GM15510 (cell line): ENCODE data around the gene SDK2.

ENCODE experiments used
- POLR2A ChIP-seq: IDR thresholded peaks from 3 replicates; pipeline ENCODE4 v1.6.1; 2011; ENCODE audit warnings: borderline replicate concordance; ENCODE audit not compliant: insufficient read length; ENCODE audit errors: extremely low read depth

Gene SDK2

DNA sequence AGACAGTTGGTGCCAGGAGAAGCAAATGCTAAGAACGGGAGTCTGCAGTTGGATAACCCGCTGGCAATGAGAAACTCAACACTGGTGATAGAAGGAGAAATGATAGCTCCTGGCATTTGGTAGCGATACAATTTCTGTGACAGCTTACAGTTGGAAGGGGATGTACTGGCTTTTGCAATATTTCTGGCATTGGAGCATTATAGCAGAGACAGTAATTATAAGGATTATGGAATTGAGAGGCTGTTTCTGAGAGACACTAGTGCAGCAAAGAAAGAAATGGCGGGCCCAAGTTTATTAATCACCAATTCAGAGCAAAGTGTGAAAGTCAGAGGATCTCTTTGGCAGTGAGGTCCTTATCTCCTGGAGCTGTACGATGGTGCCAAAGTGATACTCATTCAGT, 16.1 kb upstream of the SDK2 start:
- no peak for TF ChIP-seq POLR2A

DNA sequence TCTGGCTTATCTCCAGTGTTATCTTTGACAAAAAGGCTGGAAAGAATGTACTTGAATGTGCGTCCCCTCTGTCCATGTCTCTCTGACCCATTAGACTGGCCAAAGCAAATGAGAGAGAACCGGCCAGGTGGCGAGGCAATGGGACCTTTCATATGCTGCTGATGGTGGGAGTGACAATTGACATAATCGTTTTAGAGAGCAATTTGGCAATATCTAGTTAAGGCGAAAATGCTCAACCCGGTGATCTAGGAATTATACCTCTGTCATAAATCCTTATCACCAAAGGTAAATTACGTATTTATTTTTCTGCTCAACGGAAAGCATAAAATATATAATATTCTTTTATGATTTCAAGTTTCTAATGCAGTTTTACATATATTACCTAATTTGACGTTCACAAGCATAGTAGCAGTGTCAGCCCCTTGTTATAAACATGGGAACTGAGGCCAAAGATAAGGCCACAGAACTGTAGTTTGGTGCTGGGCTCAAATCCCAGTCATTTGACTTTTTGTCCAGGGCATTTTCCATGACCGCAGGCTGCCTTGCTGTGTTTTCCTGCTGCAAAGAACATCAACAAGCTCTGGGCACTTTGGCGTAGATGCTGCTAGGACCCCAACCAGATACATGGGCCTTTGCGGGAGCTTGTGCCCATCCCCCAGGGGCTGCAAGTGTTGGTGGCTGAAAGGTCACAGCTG, 14.7 kb upstream of the SDK2 start:
- TF ChIP-seq POLR2A, result no peak

DNA sequence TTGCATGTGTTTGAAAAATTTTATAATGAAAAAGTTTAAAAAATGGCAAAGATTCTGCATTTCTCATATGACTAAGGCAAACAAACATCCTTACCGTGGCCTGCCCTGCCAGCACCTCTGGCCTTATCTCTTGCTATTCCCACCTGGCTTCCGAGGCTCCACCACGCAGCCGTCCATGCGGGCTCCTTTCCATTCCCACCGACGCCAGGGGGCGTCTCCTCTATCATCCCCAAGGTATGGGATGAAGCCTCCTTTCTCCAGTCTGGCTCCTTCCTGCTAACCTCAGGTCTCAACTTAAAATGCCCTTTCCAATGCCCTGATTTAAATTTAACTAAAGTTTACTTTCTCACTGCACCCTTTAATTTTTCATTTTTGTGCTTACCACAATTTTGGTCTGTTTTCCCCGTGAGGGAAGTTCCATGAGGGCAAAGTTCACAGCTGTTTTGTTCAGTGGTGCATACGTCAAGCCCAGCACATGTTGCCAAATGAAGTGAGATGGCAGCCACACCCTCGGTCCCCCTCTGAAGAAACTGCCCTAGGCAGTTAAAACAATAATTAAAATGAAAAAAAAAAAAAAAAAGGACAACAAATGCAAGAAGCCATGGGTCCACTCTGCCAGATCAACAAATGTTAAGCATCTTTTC, 13.3 kb upstream of the SDK2 start:
- no peak for TF ChIP-seq POLR2A

DNA sequence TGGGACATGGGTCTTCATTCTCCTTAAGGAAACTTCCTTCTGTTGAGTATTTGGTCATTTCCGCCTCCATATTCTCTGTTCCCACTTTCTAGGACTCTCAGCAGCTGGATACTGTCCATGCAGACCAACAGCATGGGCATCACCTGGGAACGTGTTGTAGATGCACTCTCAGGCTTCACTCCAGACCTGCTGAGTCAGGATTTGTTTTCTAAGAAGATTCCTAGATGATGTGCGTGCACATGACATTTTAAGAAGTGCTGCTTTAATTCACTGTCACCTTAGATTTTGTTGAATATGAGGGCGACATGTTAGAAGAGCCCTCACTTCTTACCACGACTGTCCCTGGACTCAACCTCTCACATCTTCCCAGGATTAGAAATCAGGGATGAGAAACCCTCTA, 10.0 kb upstream of the SDK2 start:
- TF ChIP-seq POLR2A, result no peak

DNA sequence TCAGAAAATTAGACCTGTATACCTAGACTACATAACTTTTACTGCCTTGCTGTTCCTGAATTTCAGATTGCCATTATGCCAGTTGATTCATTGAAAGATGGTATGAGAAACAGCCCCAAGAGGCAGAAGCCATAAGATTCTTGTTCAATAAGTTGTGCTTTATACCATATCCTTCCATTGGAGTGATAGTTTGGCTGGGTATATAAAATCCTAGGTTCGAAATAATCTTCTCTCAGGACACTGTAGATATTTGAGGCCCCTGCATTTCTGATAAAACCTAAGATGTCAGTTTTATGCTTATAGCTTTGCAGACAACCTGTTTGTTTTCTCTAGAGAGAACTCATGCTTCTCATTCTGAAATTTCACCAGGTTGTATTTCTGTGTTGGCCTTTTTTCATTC, 9.6 kb upstream of the SDK2 start:
- TF ChIP-seq POLR2A, result no peak

DNA sequence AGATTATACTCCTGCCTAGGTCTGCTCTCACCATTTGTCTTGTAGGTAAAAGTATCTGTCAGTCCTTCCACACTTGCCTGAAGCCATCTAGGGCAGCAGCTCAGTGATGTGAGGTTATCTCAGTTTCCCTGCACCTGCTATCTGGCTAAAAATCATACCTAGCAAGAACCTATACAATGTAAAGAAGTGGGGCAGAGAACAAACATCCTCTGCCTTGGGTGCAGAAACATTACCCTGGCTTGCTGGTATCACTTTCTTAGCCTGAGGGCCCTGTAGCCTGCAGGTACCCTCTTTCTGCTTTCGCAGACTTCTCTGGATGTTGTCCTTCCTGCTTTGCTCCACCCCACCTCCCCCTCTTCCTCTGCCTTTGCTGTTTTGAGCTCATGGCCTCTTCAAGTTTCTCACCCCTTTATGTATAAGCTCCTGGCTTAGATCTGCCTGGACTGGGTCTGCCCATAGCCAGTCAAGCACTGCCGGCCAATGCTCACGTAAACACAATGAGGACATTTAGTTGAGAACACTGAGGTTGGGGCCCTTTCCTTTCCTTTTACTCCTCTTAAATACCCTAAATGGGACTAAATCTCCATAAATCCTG, 8.7 kb upstream of the SDK2 start:
- TF ChIP-seq POLR2A, result no peak

DNA sequence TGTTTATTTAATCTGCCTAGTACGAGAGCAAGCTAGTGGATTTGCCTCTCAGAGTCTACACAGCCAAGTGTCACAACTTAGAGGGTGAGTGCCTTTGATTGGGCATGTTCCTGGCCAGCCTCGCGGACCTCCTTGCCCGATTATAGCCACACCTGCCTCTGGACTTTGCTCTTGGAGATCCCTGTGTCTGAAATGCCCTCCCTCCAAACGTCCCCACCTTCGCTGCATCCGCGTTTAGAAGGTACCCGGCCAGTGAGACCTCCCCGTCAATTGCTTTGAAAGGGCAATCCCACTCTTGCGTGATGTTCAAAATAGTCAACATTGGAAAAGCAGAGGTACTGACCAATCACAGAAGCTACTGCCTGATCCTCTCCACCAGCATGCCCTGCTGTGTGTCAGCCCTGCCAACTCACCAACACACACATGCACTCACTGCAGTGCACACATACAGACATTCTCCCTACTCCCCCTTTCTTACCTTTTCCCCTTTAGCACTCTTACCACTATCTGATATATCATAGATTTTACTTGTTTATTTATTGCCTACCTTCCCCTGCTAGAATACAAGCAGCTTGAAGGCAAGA, 6.5 kb upstream of the SDK2 start:
- TF ChIP-seq POLR2A, result no peak

DNA sequence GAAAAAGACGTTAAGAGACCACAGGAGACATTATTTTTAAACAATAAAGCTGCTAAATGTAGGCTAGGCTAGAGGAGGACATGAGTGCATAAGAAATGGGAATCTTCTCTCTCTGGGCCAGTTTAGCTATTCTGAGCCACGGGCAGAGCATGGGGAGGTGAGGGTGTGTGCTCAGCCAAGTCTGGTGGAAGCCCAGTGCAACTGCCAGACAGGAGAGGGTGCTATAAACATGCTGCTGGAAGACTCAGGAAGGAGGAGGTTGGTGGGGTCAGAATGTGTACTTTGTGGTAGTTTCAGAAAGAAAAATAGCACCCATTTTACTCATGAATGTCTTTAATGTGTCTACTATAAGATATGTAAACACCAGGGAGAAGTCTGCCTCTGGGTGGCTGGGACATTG, 5.9 kb upstream of the SDK2 start:
- TF ChIP-seq POLR2A, result no peak

DNA sequence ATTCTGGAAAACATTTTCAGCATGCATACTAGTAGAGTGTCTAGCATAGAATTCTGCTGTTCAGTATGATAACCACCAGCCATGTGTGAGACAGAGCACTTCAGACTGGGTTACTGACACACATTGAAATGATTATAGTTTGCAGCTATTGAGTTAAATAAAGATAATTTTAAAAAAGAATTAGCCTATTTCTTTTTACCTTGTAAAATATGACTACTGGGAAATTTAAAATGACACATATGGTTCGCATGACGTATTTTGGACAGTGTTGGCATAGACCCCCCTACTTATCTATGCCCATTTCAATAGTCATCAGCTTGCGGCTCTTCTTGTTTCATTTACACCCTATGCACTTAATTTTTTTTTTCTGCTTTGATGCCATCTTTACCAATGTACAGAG, 4.7 kb upstream of the SDK2 start:
- no peak for TF ChIP-seq POLR2A

DNA sequence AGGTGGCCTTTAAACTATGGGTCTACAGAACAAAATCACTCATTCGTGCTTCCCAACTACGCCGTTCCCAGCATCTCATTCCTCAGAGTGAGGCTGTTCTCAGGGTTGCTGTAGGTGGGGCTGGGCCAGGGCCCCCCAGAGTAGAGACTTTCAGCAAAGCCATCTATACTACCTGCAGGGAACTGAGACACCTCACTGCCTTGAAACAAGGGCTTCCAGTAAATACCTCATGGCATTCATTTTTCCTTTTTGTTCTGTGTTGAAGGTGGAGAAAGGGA, 4.2 kb upstream of the SDK2 start:
- no peak for TF ChIP-seq POLR2A

DNA sequence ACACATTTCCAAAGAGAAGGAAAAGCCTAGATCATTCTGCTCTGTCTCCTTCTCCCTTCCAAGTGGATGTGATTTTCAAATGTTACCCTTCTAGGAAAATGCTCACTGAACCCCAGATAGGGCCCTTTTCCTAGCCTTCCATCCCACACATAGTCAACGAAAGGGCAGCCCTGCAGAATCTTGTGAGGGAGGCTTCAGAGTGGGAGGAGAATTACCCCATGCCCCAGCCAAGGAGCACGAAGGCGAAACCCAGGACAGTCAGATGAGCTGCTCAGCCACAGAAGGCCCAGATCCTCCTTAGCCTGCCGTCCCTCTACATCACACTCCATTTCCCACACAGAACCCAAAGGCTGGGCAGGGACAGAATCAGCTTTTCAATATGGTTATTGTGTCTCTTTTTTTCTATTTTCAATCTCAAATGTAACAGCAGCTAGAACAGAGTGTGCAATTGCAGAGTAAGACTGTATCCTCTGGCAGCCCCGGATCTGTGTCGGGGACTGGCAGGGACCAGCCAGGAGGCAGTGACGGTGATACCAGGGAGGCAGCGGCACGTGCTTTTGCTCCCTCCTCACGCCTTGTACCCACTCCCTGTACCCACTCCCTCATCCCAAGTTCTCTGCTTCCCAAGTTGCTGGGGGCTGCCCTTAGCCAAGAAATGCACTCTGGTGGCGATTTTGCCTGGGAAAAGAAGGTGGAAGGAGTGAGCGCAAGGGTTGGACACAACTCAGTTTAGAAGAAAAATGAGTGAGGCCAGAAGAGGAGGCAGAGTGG, 3.7 kb upstream of the SDK2 start:
- no peak for TF ChIP-seq POLR2A

DNA sequence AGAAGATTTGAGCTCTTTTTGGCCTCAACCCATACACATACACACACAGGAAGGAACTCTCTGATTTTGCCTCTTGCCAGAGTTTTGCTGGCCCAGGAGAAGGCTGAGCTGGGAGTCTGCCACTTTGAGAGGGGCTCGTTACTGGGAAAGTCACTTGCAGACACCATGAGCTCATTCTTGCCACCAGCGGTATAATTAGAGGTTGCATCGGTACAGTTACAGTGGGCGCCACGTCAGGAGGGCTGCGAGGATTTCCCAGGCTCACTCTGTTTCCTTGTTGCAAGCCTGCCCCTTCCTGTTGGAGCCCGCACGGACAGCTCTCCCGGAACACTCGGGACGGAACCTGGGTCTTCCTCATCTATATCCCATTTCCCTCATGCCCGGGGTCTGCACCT, 3.1 kb upstream of the SDK2 start:
- no peak for TF ChIP-seq POLR2A

DNA sequence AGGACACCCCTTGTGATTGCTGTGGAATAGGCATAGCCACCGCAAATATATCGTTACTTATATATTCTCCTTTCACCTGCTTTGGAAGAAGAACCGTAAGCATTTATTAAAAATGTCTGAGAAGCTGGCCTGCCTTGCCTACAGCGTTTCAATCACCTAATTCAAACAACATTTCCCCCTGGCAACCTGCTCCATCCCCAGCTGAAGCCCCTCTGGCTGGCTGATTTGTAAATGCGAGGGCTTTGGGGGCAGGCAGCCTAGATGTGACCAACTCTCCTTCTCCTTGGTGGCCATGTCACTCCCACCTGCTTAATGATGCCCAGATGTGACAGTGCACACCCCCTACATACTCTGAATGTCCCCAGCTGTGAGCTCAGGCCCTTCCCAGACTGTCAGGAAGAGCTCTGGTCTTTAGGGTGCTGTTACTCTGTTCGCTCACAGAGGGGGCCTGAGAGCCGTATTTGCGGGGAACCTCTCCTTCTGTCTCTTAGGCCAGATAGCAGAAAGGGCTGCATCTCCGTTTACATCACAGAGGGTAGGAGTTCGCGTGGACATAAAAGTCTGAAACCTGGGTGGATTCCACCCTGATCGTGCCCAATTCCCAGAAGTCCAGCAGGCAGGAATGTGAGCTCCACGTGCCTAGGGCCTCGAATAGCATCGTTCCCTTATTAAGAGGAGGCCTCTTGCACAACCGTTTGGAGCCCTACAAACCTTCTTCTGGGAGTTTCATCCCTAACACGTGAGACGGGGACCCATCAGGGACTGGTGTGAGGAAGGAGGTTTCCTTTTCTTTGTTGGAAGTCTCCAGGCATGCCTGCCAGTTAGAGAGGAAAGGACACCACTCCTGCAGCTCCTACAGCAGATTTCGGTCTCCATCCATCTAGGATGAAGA, 2.4 kb upstream of the SDK2 start:
- no peak for TF ChIP-seq POLR2A

DNA sequence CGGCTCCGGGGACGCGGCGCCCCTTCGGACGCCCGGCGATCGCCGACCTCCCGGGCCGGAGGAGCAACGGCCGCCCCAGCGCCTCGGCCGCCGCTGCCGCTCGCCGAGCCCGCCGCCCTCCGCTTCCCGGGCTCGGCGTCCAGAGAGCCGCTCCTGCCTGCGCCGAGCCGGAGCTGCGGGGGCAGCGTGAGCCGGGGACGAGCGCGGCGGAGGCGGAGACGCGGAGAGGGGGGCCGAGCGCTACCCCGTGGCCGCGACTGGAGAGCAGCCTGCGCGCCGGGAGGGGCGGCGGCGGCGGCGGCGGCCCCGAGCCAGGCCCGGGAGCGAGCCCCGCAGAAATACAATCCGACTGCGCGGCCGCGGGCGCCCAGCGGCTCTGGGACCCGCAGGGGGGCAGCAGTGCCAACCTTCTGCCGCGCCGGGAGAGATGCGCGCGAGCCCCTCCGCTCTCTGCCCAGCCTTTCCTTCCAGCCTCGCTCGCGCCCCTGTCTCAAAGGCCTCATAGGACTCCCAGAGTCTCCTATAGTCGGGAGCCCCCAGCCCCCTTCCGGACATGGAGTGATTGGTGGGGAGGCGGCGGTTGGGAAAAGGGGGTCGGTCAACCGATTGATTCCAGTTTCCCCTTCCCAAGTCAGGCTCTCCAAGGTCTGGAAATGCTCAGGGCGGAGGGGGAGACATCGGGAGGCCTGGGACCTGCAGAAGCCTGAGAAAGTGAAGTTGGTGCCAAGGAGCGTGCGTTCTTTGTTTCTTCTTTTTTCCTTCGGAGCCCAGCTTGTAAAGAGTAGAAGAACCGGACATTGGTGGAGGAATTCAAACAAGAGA, 1.0 kb upstream of the SDK2 start:
- no peak for TF ChIP-seq POLR2A

DNA sequence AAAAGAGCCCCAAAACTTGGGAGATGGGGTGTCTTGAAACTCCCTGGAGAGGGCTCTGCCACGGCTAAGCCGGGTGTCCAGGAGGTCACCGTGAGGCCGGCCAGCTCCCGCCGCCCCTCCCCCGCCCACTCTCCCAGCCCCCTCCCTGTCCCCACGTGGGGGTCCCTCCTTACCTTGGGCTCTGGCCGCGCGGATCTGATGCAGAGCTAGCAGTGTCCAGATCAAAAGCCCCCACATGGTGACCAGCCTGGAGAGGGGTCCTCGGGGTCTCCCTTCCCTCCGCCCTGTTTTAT, 447 bp downstream of the SDK2 start:
- TF ChIP-seq POLR2A, result no peak
